Measurements from ENCODE around the gene RNPEPL1.

- TF ChIP-seq, protein P1, sequence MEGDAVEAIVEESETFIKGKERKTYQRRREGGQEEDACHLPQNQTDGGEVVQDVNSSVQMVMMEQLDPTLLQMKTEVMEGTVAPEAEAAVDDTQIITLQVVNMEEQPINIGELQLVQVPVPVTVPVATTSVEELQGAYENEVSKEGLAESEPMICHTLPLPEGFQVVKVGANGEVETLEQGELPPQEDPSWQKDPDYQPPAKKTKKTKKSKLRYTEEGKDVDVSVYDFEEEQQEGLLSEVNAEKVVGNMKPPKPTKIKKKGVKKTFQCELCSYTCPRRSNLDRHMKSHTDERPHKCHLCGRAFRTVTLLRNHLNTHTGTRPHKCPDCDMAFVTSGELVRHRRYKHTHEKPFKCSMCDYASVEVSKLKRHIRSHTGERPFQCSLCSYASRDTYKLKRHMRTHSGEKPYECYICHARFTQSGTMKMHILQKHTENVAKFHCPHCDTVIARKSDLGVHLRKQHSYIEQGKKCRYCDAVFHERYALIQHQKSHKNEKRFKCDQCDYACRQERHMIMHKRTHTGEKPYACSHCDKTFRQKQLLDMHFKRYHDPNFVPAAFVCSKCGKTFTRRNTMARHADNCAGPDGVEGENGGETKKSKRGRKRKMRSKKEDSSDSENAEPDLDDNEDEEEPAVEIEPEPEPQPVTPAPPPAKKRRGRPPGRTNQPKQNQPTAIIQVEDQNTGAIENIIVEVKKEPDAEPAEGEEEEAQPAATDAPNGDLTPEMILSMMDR (conservative IDR thresholded peaks at IDR 0.05; ENCODE audit: low read depth in 2 of 2): no peak
- no peak for TF ChIP-seq EZH2 (IDR thresholded peaks at IDR 0.05; ENCODE audit: low read depth, unreplicated experiment)
- no peak for TF ChIP-seq CREB1 (CRISPR knock-in tag; IDR thresholded peaks at IDR 0.05; ENCODE audit: low read depth)
- TF ChIP-seq POLR2AphosphoS5 (IDR thresholded peaks at IDR 0.05; ENCODE audit: low read depth): no peak
- TF ChIP-seq EZH2phosphoT487 (IDR thresholded peaks at IDR 0.05; ENCODE audit: unreplicated experiment): no peak
- TF ChIP-seq JUNB (IDR thresholded peaks at IDR 0.05; ENCODE audit: unreplicated experiment): no peak
- TF ChIP-seq, protein P2, sequence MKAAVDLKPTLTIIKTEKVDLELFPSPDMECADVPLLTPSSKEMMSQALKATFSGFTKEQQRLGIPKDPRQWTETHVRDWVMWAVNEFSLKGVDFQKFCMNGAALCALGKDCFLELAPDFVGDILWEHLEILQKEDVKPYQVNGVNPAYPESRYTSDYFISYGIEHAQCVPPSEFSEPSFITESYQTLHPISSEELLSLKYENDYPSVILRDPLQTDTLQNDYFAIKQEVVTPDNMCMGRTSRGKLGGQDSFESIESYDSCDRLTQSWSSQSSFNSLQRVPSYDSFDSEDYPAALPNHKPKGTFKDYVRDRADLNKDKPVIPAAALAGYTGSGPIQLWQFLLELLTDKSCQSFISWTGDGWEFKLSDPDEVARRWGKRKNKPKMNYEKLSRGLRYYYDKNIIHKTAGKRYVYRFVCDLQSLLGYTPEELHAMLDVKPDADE (IDR thresholded peaks at IDR 0.05): no peak
- no peak for TF ChIP-seq REST (IDR thresholded peaks at IDR 0.05; ENCODE audit: unreplicated experiment)
- TF ChIP-seq, protein P3, sequence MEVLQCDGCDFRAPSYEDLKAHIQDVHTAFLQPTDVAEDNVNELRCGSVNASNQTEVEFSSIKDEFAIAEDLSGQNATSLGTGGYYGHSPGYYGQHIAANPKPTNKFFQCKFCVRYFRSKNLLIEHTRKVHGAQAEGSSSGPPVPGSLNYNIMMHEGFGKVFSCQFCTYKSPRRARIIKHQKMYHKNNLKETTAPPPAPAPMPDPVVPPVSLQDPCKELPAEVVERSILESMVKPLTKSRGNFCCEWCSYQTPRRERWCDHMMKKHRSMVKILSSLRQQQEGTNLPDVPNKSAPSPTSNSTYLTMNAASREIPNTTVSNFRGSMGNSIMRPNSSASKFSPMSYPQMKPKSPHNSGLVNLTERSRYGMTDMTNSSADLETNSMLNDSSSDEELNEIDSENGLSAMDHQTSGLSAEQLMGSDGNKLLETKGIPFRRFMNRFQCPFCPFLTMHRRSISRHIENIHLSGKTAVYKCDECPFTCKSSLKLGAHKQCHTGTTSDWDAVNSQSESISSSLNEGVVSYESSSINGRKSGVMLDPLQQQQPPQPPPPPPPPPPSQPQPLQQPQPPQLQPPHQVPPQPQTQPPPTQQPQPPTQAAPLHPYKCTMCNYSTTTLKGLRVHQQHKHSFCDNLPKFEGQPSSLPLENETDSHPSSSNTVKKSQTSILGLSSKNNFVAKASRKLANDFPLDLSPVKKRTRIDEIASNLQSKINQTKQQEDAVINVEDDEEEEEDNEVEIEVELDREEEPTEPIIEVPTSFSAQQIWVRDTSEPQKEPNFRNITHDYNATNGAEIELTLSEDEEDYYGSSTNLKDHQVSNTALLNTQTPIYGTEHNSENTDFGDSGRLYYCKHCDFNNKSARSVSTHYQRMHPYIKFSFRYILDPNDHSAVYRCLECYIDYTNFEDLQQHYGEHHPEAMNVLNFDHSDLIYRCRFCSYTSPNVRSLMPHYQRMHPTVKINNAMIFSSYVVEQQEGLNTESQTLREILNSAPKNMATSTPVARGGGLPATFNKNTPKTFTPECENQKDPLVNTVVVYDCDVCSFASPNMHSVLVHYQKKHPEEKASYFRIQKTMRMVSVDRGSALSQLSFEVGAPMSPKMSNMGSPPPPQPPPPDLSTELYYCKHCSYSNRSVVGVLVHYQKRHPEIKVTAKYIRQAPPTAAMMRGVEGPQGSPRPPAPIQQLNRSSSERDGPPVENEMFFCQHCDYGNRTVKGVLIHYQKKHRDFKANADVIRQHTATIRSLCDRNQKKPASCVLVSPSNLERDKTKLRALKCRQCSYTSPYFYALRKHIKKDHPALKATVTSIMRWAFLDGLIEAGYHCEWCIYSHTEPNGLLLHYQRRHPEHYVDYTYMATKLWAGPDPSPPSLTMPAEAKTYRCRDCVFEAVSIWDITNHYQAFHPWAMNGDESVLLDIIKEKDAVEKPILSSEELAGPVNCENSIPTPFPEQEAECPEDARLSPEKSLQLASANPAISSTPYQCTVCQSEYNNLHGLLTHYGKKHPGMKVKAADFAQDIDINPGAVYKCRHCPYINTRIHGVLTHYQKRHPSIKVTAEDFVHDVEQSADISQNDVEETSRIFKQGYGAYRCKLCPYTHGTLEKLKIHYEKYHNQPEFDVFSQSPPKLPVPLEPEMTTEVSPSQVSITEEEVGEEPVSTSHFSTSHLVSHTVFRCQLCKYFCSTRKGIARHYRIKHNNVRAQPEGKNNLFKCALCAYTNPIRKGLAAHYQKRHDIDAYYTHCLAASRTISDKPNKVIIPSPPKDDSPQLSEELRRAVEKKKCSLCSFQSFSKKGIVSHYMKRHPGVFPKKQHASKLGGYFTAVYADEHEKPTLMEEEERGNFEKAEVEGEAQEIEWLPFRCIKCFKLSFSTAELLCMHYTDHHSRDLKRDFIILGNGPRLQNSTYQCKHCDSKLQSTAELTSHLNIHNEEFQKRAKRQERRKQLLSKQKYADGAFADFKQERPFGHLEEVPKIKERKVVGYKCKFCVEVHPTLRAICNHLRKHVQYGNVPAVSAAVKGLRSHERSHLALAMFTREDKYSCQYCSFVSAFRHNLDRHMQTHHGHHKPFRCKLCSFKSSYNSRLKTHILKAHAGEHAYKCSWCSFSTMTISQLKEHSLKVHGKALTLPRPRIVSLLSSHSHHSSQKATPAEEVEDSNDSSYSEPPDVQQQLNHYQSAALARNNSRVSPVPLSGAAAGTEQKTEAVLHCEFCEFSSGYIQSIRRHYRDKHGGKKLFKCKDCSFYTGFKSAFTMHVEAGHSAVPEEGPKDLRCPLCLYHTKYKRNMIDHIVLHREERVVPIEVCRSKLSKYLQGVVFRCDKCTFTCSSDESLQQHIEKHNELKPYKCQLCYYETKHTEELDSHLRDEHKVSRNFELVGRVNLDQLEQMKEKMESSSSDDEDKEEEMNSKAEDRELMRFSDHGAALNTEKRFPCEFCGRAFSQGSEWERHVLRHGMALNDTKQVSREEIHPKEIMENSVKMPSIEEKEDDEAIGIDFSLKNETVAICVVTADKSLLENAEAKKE (CRISPR knock-in tag; IDR thresholded peaks at IDR 0.05): no peak
- no peak for TF ChIP-seq NANOG (IDR thresholded peaks at IDR 0.05; ENCODE audit: borderline replicate concordance)
- no peak for TF ChIP-seq ZNF114 (CRISPR knock-in tag; IDR thresholded peaks at IDR 0.05)
Observed at GRCh38 chr2:240554767-240555493, 13.4 kb upstream of the RNPEPL1 start.
